Upper lobe of right lung (tissue), 1 donor: Measurements from ENCODE around the gene DRP2. TPM values are rescaled to one million over a fixed set of nuclear protein-coding genes. Genes with fewer than 3 reads are reported as not detected.

Experiments used
- ATAC-seq: fragments of 200-7000 bp; cut with Tn5 transposase; one replicate; pipeline ENCODE4 v1.9.1; 2020; ENCODE audit warnings: mild to moderate bottlenecking, moderate library complexity
- DNase-seq: peaks from one replicate; pipeline ENCODE4 v3.0.0-alpha.2; 2020
- H3K27ac ChIP-seq: fragments of 200-600 bp; one replicate; pipeline ENCODE4 v1.8.0; 2022
- H3K27me3 ChIP-seq: fragments of 200-600 bp; one replicate; pipeline ENCODE4 v1.8.0; 2022; ENCODE audit warnings: mild to moderate bottlenecking
- H3K36me3 ChIP-seq: fragments of 200-600 bp; one replicate; pipeline ENCODE4 v1.8.0; 2022
- H3K4me1 ChIP-seq: fragments of 200-600 bp; one replicate; pipeline ENCODE4 v1.8.0; 2022
- H3K4me3 ChIP-seq: fragments of 200-600 bp; one replicate; pipeline ENCODE4 v1.8.0; 2022; ENCODE audit warnings: mild to moderate bottlenecking
- H3K9me3 ChIP-seq: fragments of 200-600 bp; one replicate; pipeline ENCODE4 v1.8.0; 2022
- CTCF ChIP-seq: fragments of 200-600 bp; IDR thresholded peaks from one replicate; pipeline ENCODE4 v1.8.0; 2022; ENCODE audit warnings: antibody characterized with exemption
- intact Hi-C: fragments of 100-400 bp; cut with DNase I; formaldehyde crosslinking; loops from one replicate; pipeline ENCODE4 v1.11.0; 2022
- total RNA-seq: library from RNA; stranded (reverse); fragmentation: NEBNext Ultra II Directional; extraction: Animal tissue kit (Norgen Biotek cat#: 25700); gene quantifications from one replicate; pipeline ENCODE4 v1.2.1, GENCODE V29; 2021
- donor health status: DM: no; HTN: yes; CAD: no; lungs with severe emphysema.

Gene DRP2
- total RNA-seq, 1 donor from 2014 or later: not detected

GRCh38 chrX:101257448-101258258, 38.1 kb downstream of the DRP2 start:
- Histone ChIP-seq H3K4me3 (no peak overlapping the region), H3K4me1 (no peaks in the 10 kb centered on the region), H3K36me3 (no peaks in the 10 kb centered on the region), H3K9me3 (no peaks in the 10 kb centered on the region), H3K27ac (no peak overlapping the region), H3K27me3 (no peaks in the 10 kb centered on the region)
- DNase-seq (no peak), ATAC-seq (no peak)
- TF ChIP-seq CTCF: no peak
- intact Hi-C loops: no loop called here

- H3K4me3 ChIP-seq: no peak overlapping the region
- ATAC-seq (no peak), DNase-seq (no peak)
- no peaks in the 10 kb centered on the region for H3K27me3 ChIP-seq
- no peak for TF ChIP-seq CTCF
- H3K36me3 ChIP-seq: no peaks in the 10 kb centered on the region
- no peaks in the 10 kb centered on the region for H3K4me1 ChIP-seq
- intact Hi-C loops: no loop called here
- H3K27ac ChIP-seq: no peak overlapping the region
- H3K9me3 ChIP-seq: no peaks in the 10 kb centered on the region
Observed at GRCh38 chrX:101258259-101258581, 38.6 kb downstream of the DRP2 start.

- Histone ChIP-seq H3K4me3 (no peak overlapping the region), H3K27me3 (no peaks in the 10 kb centered on the region), H3K36me3 (no peaks in the 10 kb centered on the region), H3K4me1 (no peaks in the 10 kb centered on the region), H3K27ac (no peak overlapping the region), H3K9me3 (no peaks in the 10 kb centered on the region)
- intact Hi-C loops: no loop called here
- no peak for ATAC-seq
- no peak for DNase-seq
- no peak for TF ChIP-seq CTCF
Observed at GRCh38 chrX:101260435-101260834, 40.8 kb downstream of the DRP2 start.

- TF ChIP-seq CTCF: no peak
- H3K9me3 ChIP-seq: no peaks in the 10 kb centered on the region
- ATAC-seq: no peak
Observed at GRCh38 chrX:101262590-101262989, 43.0 kb downstream of the DRP2 start.

GRCh38 chrX:101263766-101264165, 44.2 kb downstream of the DRP2 start:
- ATAC-seq (no peak), DNase-seq (no peak)
- Histone ChIP-seq H3K4me3 (no peak overlapping the region), H3K27ac (no peak overlapping the region), H3K4me1 (no peaks in the 10 kb centered on the region), H3K27me3 (no peaks in the 10 kb centered on the region), H3K36me3 (no peaks in the 10 kb centered on the region), H3K9me3 (no peaks in the 10 kb centered on the region)
- TF ChIP-seq CTCF: no peak
- intact Hi-C loops: no loop called here

More at GRCh38 chrX:101262590-101262989, 43.0 kb downstream of the DRP2 start:
- no peaks in the 10 kb centered on the region for H3K27me3 ChIP-seq
- no peaks in the 10 kb centered on the region for H3K4me1 ChIP-seq
- no peaks in the 10 kb centered on the region for H3K36me3 ChIP-seq
- no peak for DNase-seq
- intact Hi-C loops: no loop called here
- no peak overlapping the region for H3K4me3 ChIP-seq
- H3K27ac ChIP-seq: no peak overlapping the region
